Transverse colon (tissue), 4 donors: ENCODE measurements around the gene TMED8. TPM values are rescaled to one million over a fixed set of nuclear protein-coding genes. Genes with fewer than 3 reads are reported as not detected.

ENCODE experiments used
- DNase-seq: peaks from one replicate; pipeline ENCODE4 v3.0.0-alpha.2; 2019
- H3K27ac ChIP-seq, 4 donors: fragments of 200-600 bp; sonication (generic); 2 replicates each; pipeline ENCODE4 v1.5.1; 2016 to 2018; ENCODE audit warnings: inconsistent platforms in 4 of 4
- H3K27me3 ChIP-seq: fragments of 200-600 bp; sonication (generic); 2 replicates; pipeline ENCODE4 v1.5.1; 2017; ENCODE audit warnings: inconsistent platforms
- H3K36me3 ChIP-seq, 4 donors: fragments of 200-600 bp; sonication (generic); 2 replicates each; pipeline ENCODE4 v1.5.1; 2017 to 2019; ENCODE audit warnings: inconsistent platforms in 4 of 4
- H3K4me1 ChIP-seq, 4 donors: fragments of 200-600 bp; sonication (generic); 2 replicates each; pipeline ENCODE4 v1.5.1; 2017 to 2020; ENCODE audit warnings: inconsistent platforms in 4 of 4
- H3K4me3 ChIP-seq, 4 donors: fragments of 200-600 bp; sonication (generic); 1 replicate in 1 of 4; 2 replicates in 3 of 4; pipeline versions ENCODE4 v1.5.1 to v1.6.1; 2017 to 2019; ENCODE audit warnings: inconsistent platforms in 4 of 4
- H3K9me3 ChIP-seq, 2 donors: fragments of 200-600 bp; sonication (generic); 2 replicates each; pipeline ENCODE4 v1.5.1; 2017 to 2019; ENCODE audit warnings: inconsistent platforms in 2 of 2
- EP300 ChIP-seq: sonication (generic); formaldehyde crosslinking; IDR thresholded peaks from one replicate; pipeline ENCODE4 v1.6.1; 2017; ENCODE audit warnings: antibody characterized with exemption, low read depth
- POLR2A ChIP-seq: fragments of 450-650 bp; IDR thresholded peaks from one replicate; pipeline ENCODE4 v1.6.1; 2016; ENCODE audit warnings: antibody characterized with exemption, mild to moderate bottlenecking, moderate library complexity
- POLR2AphosphoS5 ChIP-seq, 3 donors: sonication (generic); formaldehyde crosslinking; IDR thresholded peaks; one replicate each; pipeline ENCODE4 v1.6.1; 2016; ENCODE audit warnings: antibody characterized with exemption in 3 of 3
- WGBS, 2 donors: methylation state at CpG; one replicate each; pipeline ENCODE4 v1.1.5; 2018; ENCODE audit warnings: low coverage in 1 of 2; 5-methylcytosine and 5-hydroxymethylcytosine counted together
- in situ Hi-C, 4 donors: fragments of 200-750 bp; cut with MboI; loops; one replicate each; pipeline versions ENCODE4 v1.15.0 to v1.15.1; 2017; ENCODE audit warnings: low sequenced_read_pairs in 3 of 4, low pct_ligation_motif_present in 1 of 4, low pct_unique_long_range_greater_than_20kb in 1 of 4
- intact Hi-C: fragments of 100-400 bp; cut with DNase I; formaldehyde crosslinking; loops from one replicate; pipeline ENCODE4 v1.15.1; 2023; ENCODE audit warnings: low total_unique reads
- total RNA-seq, 4 donors: library from RNA; depleted of rRNA; stranded (reverse); fragments of >200 nt; gene quantifications; one replicate each; pipeline ENCODE4 v1.1.0, GENCODE V29; 2016
- TF ChIP-seq, protein P1 (sequence below), 5 experiments: fragments of 200-600 bp in 3 of 5; fragments of 450-650 bp in 2 of 5; sonication (generic) in 3 of 5; IDR thresholded peaks; 1 replicate in 2 of 5; 2 replicates in 3 of 5; pipeline ENCODE4 v1.5.1; 2016 to 2017; ENCODE audit warnings: antibody characterized with exemption in 5 of 5, inconsistent platforms in 3 of 5, mild to moderate bottlenecking in 2 of 5, moderate library complexity in 1 of 5

The TMED8 gene
- total RNA-seq, 4 donors from 2014 or later, result 4.9 to 9.2 (median 6.2) TPM

DNA sequence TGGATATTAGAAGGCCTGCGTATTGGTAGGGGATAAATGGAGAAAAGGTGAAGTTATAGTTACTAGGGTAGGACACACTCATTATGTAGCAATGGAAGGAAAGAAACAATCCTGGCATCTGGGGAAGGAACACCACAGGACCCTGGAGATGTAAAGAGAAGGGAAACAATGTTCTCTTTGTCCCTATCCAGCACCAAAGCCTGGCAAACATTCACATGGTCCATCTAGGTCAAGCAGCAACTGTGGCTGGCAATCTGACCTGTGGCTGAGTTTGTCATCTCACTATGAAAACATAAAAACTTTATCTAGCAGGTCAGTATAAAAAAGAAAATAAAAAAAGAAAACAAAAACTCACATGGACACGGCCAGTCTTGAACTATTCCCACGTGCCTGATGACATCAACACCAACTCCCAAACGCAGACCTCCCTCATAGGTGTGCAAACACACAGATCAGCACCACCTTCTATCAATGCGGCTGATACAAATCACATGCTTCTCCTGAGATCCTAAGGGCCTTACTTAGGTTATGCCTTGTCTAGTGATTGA lies 58.8 kb downstream of the TMED8 start:
- Histone ChIP-seq H3K4me1 (peaks cover 11 to 53% (median 37%) of the 10 kb centered on the region in 4 donors), H3K27ac (no peak overlapping the region), H3K9me3 (no peaks in the 10 kb centered on the region), H3K4me3 (no peak overlapping the region), H3K36me3 (no peaks in the 10 kb centered on the region), H3K27me3 (no peaks in the 10 kb centered on the region)
- intact Hi-C loops (loop anchor here (5.0 kb wide), 1 partner anchor 166 kb away; no protein-coding TSS in a partner anchor), in situ Hi-C loops (loop anchor here in 2 of 4 donors (10.0 to 25.0 kb wide), 4 partner anchors 173 to 431 kb away; partner anchors contain the start of gene ZDHHC22 (in 2 of the 2))
- 78 to 100% methylated on average over 1 to 5 of the region's 5 CpGs for WGBS, 2 donors
- no peak for DNase-seq
- TF ChIP-seq EP300 (no peak), POLR2AphosphoS5 (IDR thresholded peaks at IDR 0.05) (no peak), POLR2A (no peak)
- TF ChIP-seq, protein P1, sequence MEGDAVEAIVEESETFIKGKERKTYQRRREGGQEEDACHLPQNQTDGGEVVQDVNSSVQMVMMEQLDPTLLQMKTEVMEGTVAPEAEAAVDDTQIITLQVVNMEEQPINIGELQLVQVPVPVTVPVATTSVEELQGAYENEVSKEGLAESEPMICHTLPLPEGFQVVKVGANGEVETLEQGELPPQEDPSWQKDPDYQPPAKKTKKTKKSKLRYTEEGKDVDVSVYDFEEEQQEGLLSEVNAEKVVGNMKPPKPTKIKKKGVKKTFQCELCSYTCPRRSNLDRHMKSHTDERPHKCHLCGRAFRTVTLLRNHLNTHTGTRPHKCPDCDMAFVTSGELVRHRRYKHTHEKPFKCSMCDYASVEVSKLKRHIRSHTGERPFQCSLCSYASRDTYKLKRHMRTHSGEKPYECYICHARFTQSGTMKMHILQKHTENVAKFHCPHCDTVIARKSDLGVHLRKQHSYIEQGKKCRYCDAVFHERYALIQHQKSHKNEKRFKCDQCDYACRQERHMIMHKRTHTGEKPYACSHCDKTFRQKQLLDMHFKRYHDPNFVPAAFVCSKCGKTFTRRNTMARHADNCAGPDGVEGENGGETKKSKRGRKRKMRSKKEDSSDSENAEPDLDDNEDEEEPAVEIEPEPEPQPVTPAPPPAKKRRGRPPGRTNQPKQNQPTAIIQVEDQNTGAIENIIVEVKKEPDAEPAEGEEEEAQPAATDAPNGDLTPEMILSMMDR (IDR thresholded peaks at IDR 0.05), result no peak

DNA sequence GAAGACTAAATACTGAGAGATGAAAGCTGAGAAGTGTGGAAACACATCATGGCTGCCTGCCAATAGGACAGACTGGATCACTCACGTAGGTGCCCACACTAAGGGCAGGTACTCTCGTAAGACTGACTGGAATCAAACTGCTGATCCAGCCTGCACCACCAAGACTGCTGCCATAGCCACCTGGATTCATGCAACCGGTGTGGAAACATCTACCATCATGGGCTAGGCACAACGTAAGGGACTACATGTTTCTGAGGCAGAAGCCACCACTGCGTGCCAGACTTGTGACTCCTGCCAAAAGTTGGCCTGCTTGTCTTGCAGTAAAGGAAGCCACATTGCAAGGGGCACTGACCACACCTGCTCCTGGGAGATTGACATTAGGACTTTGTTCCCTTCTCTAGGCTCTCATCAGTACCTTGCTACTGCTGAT lies 60.0 kb downstream of the TMED8 start:
- TF ChIP-seq, protein P1 (IDR thresholded peaks at IDR 0.05), result no peak
- TF ChIP-seq POLR2AphosphoS5 (IDR thresholded peaks at IDR 0.05) (no peak), POLR2A (no peak), EP300 (no peak)
- Histone ChIP-seq H3K9me3 (no peaks in the 10 kb centered on the region), H3K4me3 (no peak overlapping the region), H3K4me1 (peaks cover 11 to 52% (median 30%) of the 10 kb centered on the region in 4 donors), H3K27ac (peak overlapping the region in 1 of 4 donors; percentile 10), H3K27me3 (no peaks in the 10 kb centered on the region), H3K36me3 (no peaks in the 10 kb centered on the region)
- WGBS, 2 donors, result 41% methylated on average over 5 of the region's 5 CpGs; no CpG with 5 or more reads in 1 of the 2 donors
- DNase-seq, result peak; percentile 25
- intact Hi-C loops (loop anchor here (5.0 kb wide), 1 partner anchor 165 kb away; no protein-coding TSS in a partner anchor), in situ Hi-C loops (loop anchor here in 2 of 4 donors (10.0 to 25.0 kb wide), 4 partner anchors 172 to 430 kb away; partner anchors contain the start of gene ZDHHC22 (in 2 of the 2))

DNA sequence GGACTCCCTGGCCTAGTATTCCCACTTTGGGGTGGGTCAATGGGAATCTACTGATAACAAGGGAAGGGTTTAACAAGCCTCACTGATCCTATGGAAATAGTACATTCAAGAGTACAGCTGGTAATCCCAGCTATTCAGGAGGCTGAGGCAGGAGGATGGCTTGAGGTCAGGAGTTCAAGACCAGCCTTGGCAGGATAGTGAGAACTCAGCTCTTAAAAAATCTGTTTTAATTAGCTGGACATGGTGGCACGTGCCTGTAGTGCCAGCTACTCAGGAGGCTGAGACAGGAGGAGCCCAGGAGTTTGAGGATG lies 60.7 kb downstream of the TMED8 start:
- Histone ChIP-seq H3K4me1 (peaks cover 11 to 50% (median 30%) of the 10 kb centered on the region in 4 donors), H3K27ac (peak overlapping the region in 1 of 4 donors; percentile 59), H3K27me3 (no peaks in the 10 kb centered on the region), H3K9me3 (no peaks in the 10 kb centered on the region), H3K36me3 (no peaks in the 10 kb centered on the region), H3K4me3 (no peak overlapping the region)
- WGBS, 2 donors, result 30% methylated on average over 1 of the region's 1 CpG; no CpG with 5 or more reads in 1 of the 2 donors
- intact Hi-C loops (loop anchor here (5.0 kb wide), 1 partner anchor 164 kb away; no protein-coding TSS in a partner anchor), in situ Hi-C loops (loop anchor here in 2 of 4 donors (10.0 to 25.0 kb wide), 4 partner anchors 171 to 429 kb away; partner anchors contain the start of gene ZDHHC22 (in 2 of the 2))
- TF ChIP-seq POLR2AphosphoS5 (IDR thresholded peaks at IDR 0.05), result no peak
- no peak for TF ChIP-seq POLR2A
- TF ChIP-seq EP300, result no peak
- TF ChIP-seq, protein P1 (IDR thresholded peaks at IDR 0.05), result peak in 1 of 5 experiments; percentile 5
- no peak for DNase-seq
